COLO829 (cell line): ENCODE measurements around the gene SERPINB2.

Experiments used
- DNase-seq: peaks from one replicate; pipeline ENCODE4 v3.0.0; 2012; ENCODE audit warnings: low spot score

SERPINB2 gene

DNA sequence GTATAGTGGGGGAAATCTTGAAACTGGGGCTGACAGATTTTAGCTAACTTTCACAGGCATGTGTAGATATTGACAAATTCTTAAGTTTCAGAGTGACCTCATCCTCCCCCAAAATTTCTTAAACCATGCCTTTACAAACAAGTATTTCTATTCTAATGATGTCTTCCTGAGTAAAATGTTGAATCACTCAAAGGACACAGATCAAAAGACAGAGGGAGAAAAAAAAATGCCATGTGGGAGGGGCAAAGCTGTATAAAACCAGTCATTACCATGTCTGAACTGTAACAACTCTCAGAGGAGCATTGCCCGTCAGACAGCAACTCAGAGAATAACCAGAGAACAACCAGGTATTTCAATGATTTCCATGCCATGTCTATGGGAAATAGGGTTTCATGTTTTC lies at the start of gene SERPINB2:
Gene SERPINB2, plus strand, starts transcription at position 282 of the 400 bp plus-strand sequence. CDS start 3,740 bp downstream, outside the sequence.
- peak; percentile 68 for DNase-seq

DNA sequence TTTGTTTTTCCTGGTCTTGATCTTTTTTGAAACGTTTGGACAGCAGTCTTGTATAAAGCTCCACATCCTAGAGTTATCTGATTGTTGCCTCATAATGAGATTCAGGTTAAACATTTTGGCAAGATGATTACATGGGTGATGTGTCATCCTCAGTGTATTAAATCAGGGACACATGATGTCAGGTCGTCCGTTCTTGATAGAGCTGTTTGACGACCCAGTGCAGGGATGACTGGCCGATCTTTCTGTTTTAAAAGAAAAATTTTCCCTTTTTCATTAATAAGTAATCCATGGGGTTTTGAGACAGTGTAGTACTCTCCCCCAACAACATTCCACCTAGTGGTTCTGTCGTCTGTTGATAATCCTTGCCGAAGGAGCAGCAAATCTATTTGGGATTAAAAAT lies 44.5 kb upstream of the SERPINB2 start:
- DNase-seq = no peak

DNA sequence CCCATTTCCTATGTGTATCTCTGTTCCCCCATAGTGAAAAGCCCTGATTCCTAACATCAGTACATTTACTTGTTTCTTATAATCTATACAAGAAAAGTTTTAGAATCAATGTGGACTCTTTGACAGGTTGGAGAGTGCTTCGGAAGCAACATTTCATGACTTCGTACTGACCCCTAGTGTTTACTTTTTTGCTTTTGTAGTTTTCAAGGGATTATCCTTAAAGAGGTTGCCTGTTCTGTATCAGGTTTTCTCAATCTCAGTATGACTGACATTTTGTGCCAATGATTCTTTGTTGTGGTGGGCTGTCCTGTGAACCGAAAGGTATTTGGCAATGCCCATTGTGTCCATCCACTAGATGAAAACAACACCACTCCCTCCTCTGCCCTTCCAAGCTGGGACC lies 43.3 kb upstream of the SERPINB2 start:
- DNase-seq = peak; percentile 20

- peak; percentile 53 for DNase-seq
Measured at GRCh38 chr18:63848159-63848558, 39.3 kb upstream of the SERPINB2 start.

DNA sequence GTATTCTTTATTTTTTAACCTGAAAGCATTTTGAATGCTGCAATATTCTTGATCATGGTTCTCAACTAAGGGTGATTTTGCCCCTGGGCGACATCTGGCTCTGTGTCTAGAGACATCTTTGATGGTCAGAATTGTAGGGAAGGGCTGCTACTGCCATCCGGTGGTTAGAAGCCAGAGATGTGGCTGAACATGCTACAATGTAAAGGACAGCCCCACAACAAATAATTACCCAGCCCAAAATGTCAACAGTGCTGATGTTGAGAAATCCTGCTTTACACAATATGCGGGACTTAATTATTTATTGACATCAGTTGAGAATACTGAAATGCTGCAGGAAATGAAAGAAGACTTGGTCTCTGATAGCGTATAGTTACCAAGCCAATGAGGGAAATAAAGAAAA lies 37.5 kb upstream of the SERPINB2 start:
- peak; percentile 45 for DNase-seq

DNA sequence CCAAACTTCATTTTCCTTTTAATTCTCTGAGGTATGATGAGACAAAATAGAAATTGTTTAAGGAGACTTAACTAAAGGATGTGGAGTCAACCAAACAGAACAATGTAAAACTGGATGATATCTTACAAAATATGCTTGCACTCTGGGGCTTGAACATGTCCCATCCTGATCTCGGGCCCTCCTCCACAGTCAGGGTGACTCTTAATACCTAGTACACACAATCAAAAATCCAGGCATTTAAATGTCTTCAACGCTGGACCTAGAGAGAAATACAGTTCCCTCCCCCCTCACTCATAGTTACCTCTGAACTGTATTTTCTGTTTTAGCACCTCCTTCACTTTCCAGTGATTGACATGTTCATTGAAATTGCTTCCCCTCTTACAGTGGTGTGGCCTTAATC lies 36.9 kb upstream of the SERPINB2 start:
- no peak for DNase-seq

GRCh38 chr18:63858456-63858855 lies 29.0 kb upstream of the SERPINB2 start:
- no peak for DNase-seq

- DNase-seq = no peak
Measured at GRCh38 chr18:63859781-63860475, 27.6 kb upstream of the SERPINB2 start.

- no peak for DNase-seq
Measured at GRCh38 chr18:63860531-63860930, 27.0 kb upstream of the SERPINB2 start.

DNA sequence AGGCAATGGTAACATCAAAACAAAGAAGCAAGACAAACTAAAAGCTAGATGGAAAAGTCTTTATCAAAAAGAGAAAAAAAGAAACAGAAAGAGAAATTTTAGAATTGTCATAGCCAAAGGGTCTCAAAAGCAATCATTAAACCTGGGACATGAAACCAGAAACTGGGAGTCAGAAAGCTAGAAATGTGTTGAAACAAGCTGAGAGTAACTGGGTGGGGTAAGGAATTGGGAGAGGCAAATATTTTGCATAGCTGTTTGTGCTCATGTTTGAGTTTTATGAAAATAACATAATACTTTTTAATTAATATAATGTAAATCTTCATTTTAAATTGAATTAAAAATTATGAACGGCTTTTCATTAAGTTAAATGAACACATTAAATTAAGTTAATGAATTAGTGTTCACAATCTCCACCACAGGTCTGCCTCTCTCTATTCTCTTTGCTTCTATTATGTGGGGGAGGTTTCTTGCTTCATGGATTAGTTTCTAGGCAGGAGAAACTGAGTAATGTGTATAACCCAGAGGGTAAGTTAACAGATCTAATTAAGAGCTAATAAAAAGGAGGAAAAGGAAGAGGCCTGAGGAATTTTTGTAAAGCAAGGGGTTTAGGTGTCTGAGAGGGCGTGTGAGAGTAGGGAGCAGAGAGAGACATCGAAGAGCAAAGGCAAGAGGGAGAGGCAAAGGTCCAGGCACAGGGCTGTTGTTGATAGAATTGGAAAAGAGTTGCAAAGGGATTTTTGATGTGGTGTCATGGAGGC lies 20.0 kb upstream of the SERPINB2 start:
- DNase-seq = no peak

DNA sequence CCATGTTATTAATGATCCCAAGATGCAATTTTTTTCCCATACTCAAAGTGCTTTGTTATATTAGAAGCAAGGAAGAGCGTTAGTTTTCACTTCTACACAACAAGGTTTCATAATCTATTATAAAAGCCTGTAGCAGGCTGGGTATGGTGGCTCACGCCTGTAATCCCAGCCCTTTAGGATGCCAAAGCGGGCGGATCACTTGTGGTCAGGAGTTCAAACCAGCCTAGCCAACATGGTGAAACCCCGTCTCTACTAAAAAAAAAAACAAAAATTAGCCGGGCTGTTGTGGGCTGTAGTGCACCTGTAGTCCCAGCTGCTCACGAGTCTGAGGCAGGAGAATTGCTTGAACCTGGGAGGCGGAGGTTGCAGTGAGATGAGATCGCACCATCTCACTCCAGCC lies 19.0 kb upstream of the SERPINB2 start:
- no peak for DNase-seq

DNA sequence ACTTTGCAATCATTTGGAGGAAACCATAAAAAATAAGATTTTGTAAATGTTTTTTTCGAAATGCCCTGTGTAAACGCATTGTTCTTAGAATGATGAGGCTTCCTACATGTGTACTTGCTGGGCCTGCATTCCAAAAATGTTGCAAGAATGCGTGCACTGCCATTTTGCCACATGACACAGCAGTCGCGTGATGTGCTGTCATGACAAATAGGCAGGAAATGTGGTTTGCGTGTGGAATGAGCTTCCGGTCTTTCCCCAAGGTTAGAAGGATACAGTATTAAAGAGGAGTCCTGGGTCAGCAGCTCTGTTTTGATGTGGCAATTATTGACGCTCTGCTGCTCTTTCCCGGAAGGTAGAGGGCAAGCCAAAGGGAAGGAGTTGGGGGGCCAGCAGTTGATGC lies 18.1 kb upstream of the SERPINB2 start:
- DNase-seq = peak; percentile 36

- no peak for DNase-seq
Measured at GRCh38 chr18:63869851-63870250, 17.7 kb upstream of the SERPINB2 start.

- DNase-seq = no peak
Measured at GRCh38 chr18:63871836-63872235, 15.7 kb upstream of the SERPINB2 start.

DNA sequence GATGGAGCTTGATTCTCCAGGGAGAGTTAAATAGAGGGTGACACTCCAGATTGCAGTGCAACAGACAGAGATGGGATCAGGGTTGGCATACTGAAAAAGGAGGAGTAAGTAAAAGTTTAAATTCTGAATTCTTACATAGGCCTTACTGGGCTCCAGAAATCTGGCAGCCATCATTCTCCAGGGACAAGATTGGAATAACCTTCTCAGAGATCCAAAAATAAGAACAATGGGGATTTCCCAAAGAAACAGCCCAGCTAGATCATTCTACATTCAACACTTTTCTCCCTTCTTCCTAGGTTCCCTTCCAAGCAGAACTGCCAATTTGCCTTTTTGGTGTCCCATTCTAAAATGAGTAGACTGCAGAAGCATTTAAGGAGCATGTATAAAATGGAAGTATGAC lies 14.9 kb upstream of the SERPINB2 start:
- DNase-seq = no peak

- peak; percentile 37 for DNase-seq
Measured at GRCh38 chr18:63878343-63878742, 9.2 kb upstream of the SERPINB2 start.

- DNase-seq = no peak
Measured at GRCh38 chr18:63878925-63879324, 8.6 kb upstream of the SERPINB2 start.

DNA sequence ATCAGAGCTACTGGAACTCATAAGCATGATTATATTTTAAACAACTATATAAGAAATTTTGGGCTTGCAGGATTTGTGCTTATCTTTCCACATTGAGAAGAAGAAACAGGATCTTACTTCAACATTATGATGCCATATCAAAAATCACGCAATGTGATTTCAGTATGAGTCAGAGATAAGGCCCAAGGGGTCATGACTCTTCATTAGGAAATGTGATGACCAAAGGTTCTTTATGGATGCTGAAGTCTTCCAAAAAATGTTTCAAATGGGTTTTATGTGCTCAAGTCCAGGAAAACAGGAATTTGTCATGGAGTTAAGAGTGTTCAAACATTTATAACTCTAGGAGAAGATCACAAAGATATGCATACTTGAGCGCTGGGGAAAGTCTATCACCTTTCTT lies 7.8 kb upstream of the SERPINB2 start:
- DNase-seq = peak; percentile 21

- peak; percentile 19 for DNase-seq
Measured at GRCh38 chr18:63881851-63882250, 5.7 kb upstream of the SERPINB2 start.

- peak; percentile 74 for DNase-seq
Measured at GRCh38 chr18:63882333-63883141, 5.0 kb upstream of the SERPINB2 start.

- no peak for DNase-seq
Measured at GRCh38 chr18:63883617-63884016, 3.9 kb upstream of the SERPINB2 start.

GRCh38 chr18:63888470-63889190 lies 1.1 kb downstream of the SERPINB2 start:
- no peak for DNase-seq
